H1 (cell line): ENCODE data around the gene ALG6. TPM values are rescaled to one million over a fixed set of nuclear protein-coding genes. Genes with fewer than 3 reads are reported as not detected.

Source experiments
- CTCF ChIA-PET: fragments of 300-600 bp; sonication (Branson Sonifier 250); formaldehyde crosslinking; loops from one replicate; lab custom pipeline; 2021; ENCODE audit not compliant: partially characterized antibody; lab: Charles Lee
- POLR2A ChIA-PET: fragments of 300-600 bp; sonication (Branson Sonifier 250); formaldehyde crosslinking; loops from one replicate; lab custom pipeline; 2021; ENCODE audit warnings: inconsistent platforms; ENCODE audit not compliant: partially characterized antibody; lab: Charles Lee
- DNase-seq, 2 experiments: peaks; one replicate each; pipeline versions ENCODE4 v3.0.0 to v3.0.0-alpha.2; 2010 to 2022; ENCODE audit warnings: low spot score in 2 of 2, low read depth in 1 of 2, mixed read lengths in 1 of 2
- FAIRE-seq: peaks from 2 replicates; lab custom pipeline; 2011; peaks lifted over from hg19 to GRCh38; lab: Jason Lieb, UNC
- H2AFZ ChIP-seq: 2 replicates; pipeline ENCODE4 v1.8.1; 2012; ENCODE audit warnings: low read length, inconsistent platforms
- H2AK5ac ChIP-seq: 2 replicates; pipeline ENCODE4 v1.6.1; 2013; ENCODE audit warnings: low read depth, low read length
- H2BK120ac ChIP-seq: replicated peaks from 2 replicates; pipeline ENCODE3; 2013; ENCODE audit warnings: low read depth, low read length, inconsistent platforms
- H2BK12ac ChIP-seq: 2 replicates; pipeline ENCODE4 v1.6.1; 2013; ENCODE audit warnings: low read depth, low read length
- H2BK15ac ChIP-seq: 2 replicates; pipeline ENCODE4 v1.6.1; 2013; ENCODE audit warnings: low read length
- H2BK20ac ChIP-seq: 2 replicates; pipeline ENCODE4 v1.6.1; 2013; ENCODE audit warnings: low read length
- H2BK5ac ChIP-seq: 2 replicates; pipeline ENCODE4 v1.6.1; 2013; ENCODE audit warnings: low read depth, low read length
- H3K14ac ChIP-seq: 2 replicates; pipeline ENCODE4 v1.6.1; 2013; ENCODE audit warnings: inconsistent platforms; ENCODE audit not compliant: insufficient read length
- H3K18ac ChIP-seq: 2 replicates; pipeline ENCODE4 v1.6.1; 2013; ENCODE audit warnings: low read length; ENCODE audit errors: extremely low read depth
- H3K23ac ChIP-seq: 2 replicates; pipeline ENCODE4 v1.6.1; 2013; ENCODE audit warnings: inconsistent platforms; ENCODE audit not compliant: insufficient read length
- H3K23me2 ChIP-seq: 2 replicates; pipeline ENCODE4 v1.6.1; 2013; ENCODE audit warnings: low read depth, low read length
- H3K27ac ChIP-seq: 2 replicates; pipeline ENCODE4 v1.6.1; 2011; ENCODE audit warnings: low read depth, low read length, inconsistent platforms
- H3K27me3 ChIP-seq, 4 experiments: replicated peaks in 1 of 4; 1 replicate in 1 of 4; 2 replicates in 3 of 4; pipeline versions ENCODE4 v1.6.1 to v1.8.1; 2011 to 2013; ENCODE audit warnings: low read length in 3 of 4, mild to moderate bottlenecking in 3 of 4, inconsistent platforms in 2 of 4, mixed read lengths in 2 of 4, moderate library complexity in 1 of 4; ENCODE audit not compliant: control insufficient read depth in 3 of 4, insufficient read depth in 3 of 4; ENCODE audit errors: extremely low read depth in 1 of 4
- H3K36me3 ChIP-seq, 4 experiments: 2 replicates each; pipeline versions ENCODE4 v1.6.1 to v1.8.1; 2011 to 2013; ENCODE audit warnings: mild to moderate bottlenecking in 4 of 4, low read length in 3 of 4, moderate library complexity in 2 of 4, control low read depth in 1 of 4, inconsistent platforms in 1 of 4; ENCODE audit not compliant: insufficient read depth in 4 of 4, control insufficient read depth in 2 of 4
- H3K4ac ChIP-seq: replicated peaks from 2 replicates; pipeline ENCODE3; 2013; ENCODE audit warnings: low read length, low read depth, mixed read lengths, inconsistent platforms; ENCODE audit not compliant: insufficient read length
- H3K4me1 ChIP-seq, 4 experiments: replicated peaks in 1 of 4; 1 replicate in 1 of 4; 2 replicates in 3 of 4; pipeline versions ENCODE4 v1.6.1 to v1.8.1; 2011 to 2013; ENCODE audit warnings: low read length in 3 of 4, inconsistent platforms in 2 of 4, mixed read lengths in 1 of 4; ENCODE audit not compliant: insufficient read depth in 4 of 4, control insufficient read depth in 3 of 4
- H3K4me2 ChIP-seq, 2 experiments: 2 replicates each; pipeline versions ENCODE4 v1.6.1 to v1.8.1; 2011 to 2013; ENCODE audit warnings: low read depth in 2 of 2, low read length in 2 of 2, control low read depth in 1 of 2, inconsistent platforms in 1 of 2, mild to moderate bottlenecking in 1 of 2; ENCODE audit not compliant: insufficient read depth in 1 of 2
- H3K4me3 ChIP-seq, 4 experiments: fragments of 200-600, 300-600 bp in 1 of 4; sonication (generic), shearing (Covaris generic), sonication (Bioruptor Twin) in 1 of 4; 2 replicates each; pipeline versions ENCODE4 v1.5.1 to v1.8.1; 2011 to 2016; ENCODE audit warnings: low read length in 4 of 4, low read depth in 3 of 4, control low read depth in 2 of 4, inconsistent platforms in 2 of 4, mild to moderate bottlenecking in 2 of 4, mixed read lengths in 1 of 4, moderate library complexity in 1 of 4; ENCODE audit not compliant: insufficient read depth in 2 of 4; ENCODE audit errors: extremely low read depth in 1 of 4
- H3K56ac ChIP-seq: replicated peaks from 2 replicates; pipeline ENCODE3; 2013; ENCODE audit warnings: low read depth, mild to moderate bottlenecking, mixed read lengths, low read length, inconsistent platforms; ENCODE audit not compliant: insufficient read length
- H3K79me1 ChIP-seq: 2 replicates; pipeline ENCODE4 v1.6.1; 2013; ENCODE audit warnings: low read depth, low read length, control low read depth
- H3K79me2 ChIP-seq, 2 experiments: 2 replicates each; pipeline versions ENCODE4 v1.6.1 to v1.8.1; 2012 to 2013; ENCODE audit warnings: low read length in 2 of 2, mild to moderate bottlenecking in 2 of 2, inconsistent platforms in 1 of 2; ENCODE audit not compliant: insufficient read depth in 2 of 2, control insufficient read depth in 1 of 2
- H3K9ac ChIP-seq, 4 experiments: replicated peaks in 1 of 4; 1 replicate in 1 of 4; 2 replicates in 3 of 4; pipeline versions ENCODE4 v1.6.1 to v1.8.1; 2011 to 2013; ENCODE audit warnings: low read depth in 3 of 4, low read length in 3 of 4, control low read depth in 2 of 4, mild to moderate bottlenecking in 2 of 4, moderate library complexity in 2 of 4, inconsistent platforms in 1 of 4; ENCODE audit errors: extremely low read depth in 1 of 4
- H3K9me3 ChIP-seq, 2 experiments: 2 replicates each; pipeline versions ENCODE4 v1.6.1 to v1.8.1; 2012 to 2013; ENCODE audit warnings: mild to moderate bottlenecking in 2 of 2, moderate library complexity in 2 of 2, control low read depth in 1 of 2, inconsistent platforms in 1 of 2, low read depth in 1 of 2, low read length in 1 of 2, mixed read lengths in 1 of 2; ENCODE audit not compliant: insufficient read depth in 2 of 2
- H4K20me1 ChIP-seq, 2 experiments: replicated peaks in 1 of 2; 2 replicates each; pipeline versions ENCODE3 to v1.8.1; 2011 to 2013; ENCODE audit warnings: inconsistent platforms in 2 of 2, low read length in 2 of 2, mild to moderate bottlenecking in 1 of 2; ENCODE audit not compliant: insufficient read depth in 2 of 2, control insufficient read depth in 1 of 2
- H4K5ac ChIP-seq: 2 replicates; pipeline ENCODE4 v1.6.1; 2013; ENCODE audit warnings: low read length, low read depth, mixed read lengths, inconsistent platforms; ENCODE audit not compliant: insufficient read length
- H4K8ac ChIP-seq: 2 replicates; pipeline ENCODE4 v1.8.0; 2013; ENCODE audit warnings: mild to moderate bottlenecking, moderate library complexity, low read length, inconsistent platforms; ENCODE audit not compliant: insufficient read depth; ENCODE audit errors: extremely low read depth
- H4K91ac ChIP-seq: replicated peaks from 2 replicates; pipeline ENCODE3; 2013; ENCODE audit warnings: low read length, mixed read lengths, inconsistent platforms; ENCODE audit not compliant: insufficient read length
- ASH2L ChIP-seq: fragments of 200-600, 300-600 bp; sonication (generic); IDR thresholded peaks from one replicate; pipeline ENCODE4 v1.7.1; 2017; ENCODE audit warnings: low read length
- CREB1 ChIP-seq: IDR thresholded peaks from 2 replicates; pipeline ENCODE4 v1.6.1; 2012; ENCODE audit warnings: inconsistent platforms
- CTBP2 ChIP-seq: IDR thresholded peaks from 2 replicates; pipeline ENCODE4 v1.7.0; 2011; ENCODE audit warnings: borderline replicate concordance, mild to moderate bottlenecking, moderate library complexity, mixed read lengths, low read length; ENCODE audit not compliant: insufficient read depth, insufficient read length
- E2F6 ChIP-seq: IDR thresholded peaks from 2 replicates; pipeline ENCODE4 v1.6.1; 2012; ENCODE audit warnings: inconsistent platforms
- EP300 ChIP-seq, 2 experiments: IDR thresholded peaks; 1 replicate in 1 of 2; 2 replicates in 1 of 2; pipeline ENCODE4 v1.6.1; 2011 to 2012; ENCODE audit warnings: low read depth in 2 of 2, low read length in 2 of 2, mild to moderate bottlenecking in 2 of 2, borderline replicate concordance in 1 of 2, inconsistent platforms in 1 of 2, moderate library complexity in 1 of 2
- EZH2 ChIP-seq: fragments of 200-600 bp; sonication (generic); IDR thresholded peaks from 2 replicates; pipeline ENCODE4 v1.7.1; 2012; ENCODE audit warnings: low read depth, mild to moderate bottlenecking, moderate library complexity, low read length, inconsistent platforms; ENCODE audit not compliant: severe bottlenecking
- GABPA ChIP-seq: IDR thresholded peaks from 2 replicates; pipeline ENCODE4 v1.6.1; 2011; ENCODE audit warnings: mild to moderate bottlenecking, low read length, moderate library complexity, borderline replicate concordance; ENCODE audit not compliant: insufficient read depth
- MAFK ChIP-seq: IDR thresholded peaks from 2 replicates; pipeline ENCODE4 v1.6.1; 2012; ENCODE audit warnings: low read depth, mild to moderate bottlenecking, improper control_type of control experiment, low read length
- POLR2A ChIP-seq, 2 experiments: IDR thresholded peaks; 1 replicate in 1 of 2; 2 replicates in 1 of 2; pipeline ENCODE4 v1.6.1; 2011; ENCODE audit warnings: low read depth in 2 of 2, low read length in 2 of 2, mild to moderate bottlenecking in 2 of 2; ENCODE audit errors: control extremely low read depth in 1 of 2
- SIX5 ChIP-seq: IDR thresholded peaks from 2 replicates; pipeline ENCODE4 v1.6.1; 2011; ENCODE audit warnings: mild to moderate bottlenecking, low read depth, low read length
- TBP ChIP-seq: IDR thresholded peaks from 2 replicates; pipeline ENCODE4 v1.6.1; 2011; ENCODE audit warnings: low read depth, low read length, improper control_type of control experiment
- TCF12 ChIP-seq: IDR thresholded peaks from 2 replicates; pipeline ENCODE4 v1.6.1; 2011; ENCODE audit warnings: low read depth, mild to moderate bottlenecking, low read length
- TEAD4 ChIP-seq: IDR thresholded peaks from 2 replicates; pipeline ENCODE4 v1.6.1; 2012; ENCODE audit warnings: low read depth, low read length, inconsistent platforms, mixed read lengths
- WGBS, 2 experiments: shearing (Covaris generic) in 1 of 2; methylation state at CpG; one replicate each; pipeline versions ENCODE4 v1.1.6 to v1.1.7; 2013 to 2015; ENCODE audit warnings: low lambda C conversion rate in 2 of 2, mixed read lengths in 2 of 2, inconsistent platforms in 1 of 2, low coverage in 1 of 2, missing lambda C conversion rate in 1 of 2; ENCODE audit not compliant: insufficient replicate concordance in 2 of 2, insufficient coverage in 1 of 2, insufficient read length in 1 of 2; ENCODE audit errors: extremely low coverage in 1 of 2, missing lambda C conversion rate in 1 of 2; 5-methylcytosine and 5-hydroxymethylcytosine counted together
- polyA plus RNA-seq, 7 experiments: library from polyadenylated mRNA; depleted of rRNA in 3 of 7; stranded (reverse) in 5 of 7; unstranded in 2 of 7; fragments of >200 nt in 5 of 7; fragments of 200-250 nt in 2 of 7; gene quantifications; 1 replicate in 5 of 7; 2 replicates in 1 of 7; 4 replicates in 1 of 7; pipeline versions ENCODE4 v1.2.1 to v1.2.3, GENCODE V29; 2011 to 2013; ENCODE audit warnings: missing spikeins in 2 of 7, mixed read lengths in 2 of 7
- total RNA-seq: library from RNA; stranded (reverse); fragmentation: NEBNext Ultra II Directional; extraction: Animal tissue kit (Norgen Biotek cat#: 25700); gene quantifications from 2 replicates; pipeline ENCODE4 v1.2.1, GENCODE V29; 2021

Gene ALG6
- total and polyA plus RNA-seq, 2 of the 8 experiments (the other 6 are each of a cell fraction or from before 2014, with no cell fraction given) = 17.8 to 26.8 TPM

DNA sequence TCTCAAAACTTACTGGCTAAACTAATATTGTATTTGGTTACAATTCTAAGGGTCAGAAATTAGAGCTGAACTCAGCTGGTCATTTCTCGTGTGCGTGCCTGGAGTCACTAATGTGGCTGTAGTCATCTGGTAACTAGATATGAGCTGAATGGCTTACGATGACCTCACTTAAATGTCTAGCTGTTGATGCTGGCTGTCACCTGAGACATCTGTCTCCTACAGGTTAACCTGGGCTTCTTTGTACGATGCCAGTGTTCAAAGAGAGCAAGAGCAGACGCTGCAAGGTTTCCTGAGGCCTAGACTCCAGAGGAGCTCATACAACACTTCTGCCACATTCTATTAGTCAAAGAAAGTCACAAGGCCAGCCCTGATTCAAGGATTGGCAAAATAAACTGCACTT lies 17.1 kb upstream of the ALG6 start:
- H3K4me1 ChIP-seq = no peaks in the 10 kb centered on the region
- no peak overlapping the region for H2BK120ac ChIP-seq
- H3K23me2 ChIP-seq = no peaks in the 10 kb centered on the region
- FAIRE-seq = no peak
- 92% methylated on average over 5 of the region's 5 CpGs; no CpG with 5 or more reads in 1 of the 2 experiments for WGBS, 2 experiments
- no peak overlapping the region for H3K23ac ChIP-seq
- H4K20me1 ChIP-seq = no peaks in the 10 kb centered on the region
- H4K5ac ChIP-seq = no peak overlapping the region
- no peak overlapping the region for H3K18ac ChIP-seq
- no peak overlapping the region for H2BK5ac ChIP-seq
- no peak overlapping the region for H4K91ac ChIP-seq
- H4K8ac ChIP-seq = no peak overlapping the region
- DNase-seq = no peak
- H3K27ac ChIP-seq = no peak overlapping the region
- no peak overlapping the region for H3K14ac ChIP-seq
- no peaks in the 10 kb centered on the region for H3K79me2 ChIP-seq
- no peak overlapping the region for H2BK12ac ChIP-seq
- no peak overlapping the region for H2AK5ac ChIP-seq
- H3K36me3 ChIP-seq = no peaks in the 10 kb centered on the region
- no peaks in the 10 kb centered on the region for H3K27me3 ChIP-seq
- H3K79me1 ChIP-seq = no peaks in the 10 kb centered on the region
- H2AFZ ChIP-seq = no peak overlapping the region
- H3K56ac ChIP-seq = no peak overlapping the region
- POLR2A ChIA-PET = interaction anchor here (1.1 kb wide), 1 partner anchor 14 kb away, joined by 3 read pairs; no protein-coding TSS in a partner anchor
- H2BK15ac ChIP-seq = no peak overlapping the region
- H3K4me3 ChIP-seq = no peak overlapping the region
- H3K4me2 ChIP-seq = no peak overlapping the region
- TF ChIP-seq MAFK = no peak
- TF ChIP-seq POLR2A (IDR thresholded peaks at IDR 0.05; ENCODE audit: control extremely low read depth in 1 of 2, low read depth in 2 of 2, low read length in 2 of 2) = no peak
- TF ChIP-seq TCF12 = no peak
- no peak for TF ChIP-seq SIX5
- TF ChIP-seq ASH2L = no peak
- no peak for TF ChIP-seq EZH2
- no peak for TF ChIP-seq CREB1
- TF ChIP-seq EP300 (IDR thresholded peaks at IDR 0.05; ENCODE audit: borderline replicate concordance in 1 of 2, low read depth in 2 of 2, low read length in 2 of 2) = no peak
- TF ChIP-seq GABPA = no peak
- TF ChIP-seq TEAD4 = no peak
- no peak for TF ChIP-seq TBP
- TF ChIP-seq E2F6 = no peak
- TF ChIP-seq CTBP2 = no peak
- no peak overlapping the region for H2BK20ac ChIP-seq
- no peaks in the 10 kb centered on the region for H3K9me3 ChIP-seq
- no peak overlapping the region for H3K9ac ChIP-seq
- CTCF ChIA-PET = interaction anchor here (0.9 to 3.3 kb wide), 6 partner anchors 9 to 140 kb away, joined by 3 to 18 read pairs (median 5); no protein-coding TSS in a partner anchor
- H3K4ac ChIP-seq = no peak overlapping the region
